PFSK-1 (cell line): ENCODE results near the gene CITED2.

Experiments
- FOXP2 ChIP-seq: optimal IDR thresholded peaks from 2 replicates; pipeline ENCODE3; 2011; ENCODE audit warnings: borderline replicate concordance, control low read depth, inconsistent platforms; ENCODE audit not compliant: insufficient read depth; ENCODE audit errors: extremely low read length, extremely low read depth
- POLR2AphosphoS5 ChIP-seq: IDR thresholded peaks from 2 replicates; pipeline ENCODE4 v1.6.1; 2012; ENCODE audit warnings: low read depth, mild to moderate bottlenecking, control low read depth, low read length, moderate library complexity
- SIN3A ChIP-seq: IDR thresholded peaks from 2 replicates; pipeline ENCODE4 v1.6.1; 2012; ENCODE audit warnings: mild to moderate bottlenecking, low read length, moderate library complexity, borderline replicate concordance; ENCODE audit not compliant: insufficient read depth
- TAF1 ChIP-seq: IDR thresholded peaks from 2 replicates; pipeline ENCODE4 v1.6.1; 2012; ENCODE audit warnings: low read length, control low read depth, borderline replicate concordance; ENCODE audit not compliant: insufficient read depth
- TF ChIP-seq, protein P1 (sequence below), 2 experiments: IDR thresholded peaks; 2 replicates each; pipeline versions ENCODE4 v1.6.1 to v1.8.0; 2011 to 2012; ENCODE audit warnings: low read depth in 2 of 2, low read length in 2 of 2, control low read depth in 1 of 2, inconsistent platforms in 1 of 2, mild to moderate bottlenecking in 1 of 2, moderate library complexity in 1 of 2; ENCODE audit not compliant: insufficient read depth in 1 of 2

Gene CITED2

DNA sequence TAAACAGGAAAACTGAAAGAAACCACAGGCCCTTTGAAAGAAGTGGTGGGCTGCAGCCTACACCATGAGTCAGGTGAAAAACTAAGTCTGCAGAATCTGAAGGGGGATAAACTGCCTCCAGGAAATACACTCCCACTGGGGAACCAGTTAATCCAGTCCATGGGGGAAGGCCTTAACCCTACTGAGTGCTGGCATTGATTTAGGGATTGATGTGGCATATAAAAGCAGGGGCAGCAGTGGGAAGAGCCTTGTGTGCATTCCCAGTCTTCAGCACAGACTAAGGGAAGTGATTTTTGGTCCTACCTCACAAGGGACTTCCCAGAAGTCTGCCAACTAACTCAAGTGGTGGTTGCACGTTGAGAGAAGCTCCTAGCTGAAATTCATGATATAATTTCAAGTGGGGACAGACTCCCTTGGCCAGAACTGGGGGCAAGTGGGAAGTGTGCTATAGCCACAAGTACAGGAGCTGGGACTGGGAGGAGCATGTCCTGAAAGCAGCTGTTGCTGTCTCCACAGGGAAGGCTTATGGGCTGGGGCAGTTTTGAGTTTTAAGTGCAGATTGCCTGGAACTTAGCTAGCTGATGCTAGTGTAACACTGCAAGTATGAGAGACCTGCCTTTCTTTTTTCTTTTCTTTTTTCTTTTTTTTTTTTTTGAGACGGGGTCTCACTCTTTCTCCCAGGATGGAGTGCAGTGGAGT lies 31.2 kb downstream of the CITED2 start:
- no peak for TF ChIP-seq SIN3A
- TF ChIP-seq FOXP2 = no peak
- TF ChIP-seq, protein P1, sequence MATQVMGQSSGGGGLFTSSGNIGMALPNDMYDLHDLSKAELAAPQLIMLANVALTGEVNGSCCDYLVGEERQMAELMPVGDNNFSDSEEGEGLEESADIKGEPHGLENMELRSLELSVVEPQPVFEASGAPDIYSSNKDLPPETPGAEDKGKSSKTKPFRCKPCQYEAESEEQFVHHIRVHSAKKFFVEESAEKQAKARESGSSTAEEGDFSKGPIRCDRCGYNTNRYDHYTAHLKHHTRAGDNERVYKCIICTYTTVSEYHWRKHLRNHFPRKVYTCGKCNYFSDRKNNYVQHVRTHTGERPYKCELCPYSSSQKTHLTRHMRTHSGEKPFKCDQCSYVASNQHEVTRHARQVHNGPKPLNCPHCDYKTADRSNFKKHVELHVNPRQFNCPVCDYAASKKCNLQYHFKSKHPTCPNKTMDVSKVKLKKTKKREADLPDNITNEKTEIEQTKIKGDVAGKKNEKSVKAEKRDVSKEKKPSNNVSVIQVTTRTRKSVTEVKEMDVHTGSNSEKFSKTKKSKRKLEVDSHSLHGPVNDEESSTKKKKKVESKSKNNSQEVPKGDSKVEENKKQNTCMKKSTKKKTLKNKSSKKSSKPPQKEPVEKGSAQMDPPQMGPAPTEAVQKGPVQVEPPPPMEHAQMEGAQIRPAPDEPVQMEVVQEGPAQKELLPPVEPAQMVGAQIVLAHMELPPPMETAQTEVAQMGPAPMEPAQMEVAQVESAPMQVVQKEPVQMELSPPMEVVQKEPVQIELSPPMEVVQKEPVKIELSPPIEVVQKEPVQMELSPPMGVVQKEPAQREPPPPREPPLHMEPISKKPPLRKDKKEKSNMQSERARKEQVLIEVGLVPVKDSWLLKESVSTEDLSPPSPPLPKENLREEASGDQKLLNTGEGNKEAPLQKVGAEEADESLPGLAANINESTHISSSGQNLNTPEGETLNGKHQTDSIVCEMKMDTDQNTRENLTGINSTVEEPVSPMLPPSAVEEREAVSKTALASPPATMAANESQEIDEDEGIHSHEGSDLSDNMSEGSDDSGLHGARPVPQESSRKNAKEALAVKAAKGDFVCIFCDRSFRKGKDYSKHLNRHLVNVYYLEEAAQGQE (IDR thresholded peaks at IDR 0.05; ENCODE audit: insufficient read depth in 1 of 2, low read depth in 2 of 2, low read length in 2 of 2) = no peak
- no peak for TF ChIP-seq POLR2AphosphoS5
- TF ChIP-seq TAF1 = no peak

DNA sequence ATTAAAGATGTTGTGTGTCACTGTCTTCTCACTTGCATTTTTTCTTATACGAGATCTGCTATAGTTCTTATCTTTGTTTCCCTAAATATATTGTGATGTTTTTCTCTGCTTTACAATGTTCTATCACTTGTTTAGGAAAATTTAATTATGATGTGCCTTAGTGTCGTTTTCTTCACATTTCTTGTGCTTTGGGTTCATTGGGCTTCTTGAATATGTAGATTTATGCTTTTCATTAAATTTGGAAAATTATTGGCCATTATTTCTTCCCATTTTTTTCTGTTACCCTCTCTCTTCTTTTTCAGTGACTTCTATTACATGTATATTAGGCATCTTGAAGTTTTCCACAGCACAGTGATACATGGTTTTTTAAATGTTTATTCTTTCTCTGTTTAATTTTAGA lies 33.4 kb downstream of the CITED2 start:
- TF ChIP-seq SIN3A (no peak), FOXP2 (no peak), POLR2AphosphoS5 (no peak)

GRCh38 chr6:139338795-139339194 lies 35.7 kb downstream of the CITED2 start:
- TF ChIP-seq POLR2AphosphoS5 (no peak), SIN3A (no peak), FOXP2 (no peak), TAF1 (no peak)
- TF ChIP-seq, protein P1 (IDR thresholded peaks at IDR 0.05; ENCODE audit: insufficient read depth in 1 of 2, low read depth in 2 of 2, low read length in 2 of 2) = no peak

- TF ChIP-seq POLR2AphosphoS5 (no peak), SIN3A (no peak)
Measured at GRCh38 chr6:139337830-139338229, 36.6 kb downstream of the CITED2 start.

DNA sequence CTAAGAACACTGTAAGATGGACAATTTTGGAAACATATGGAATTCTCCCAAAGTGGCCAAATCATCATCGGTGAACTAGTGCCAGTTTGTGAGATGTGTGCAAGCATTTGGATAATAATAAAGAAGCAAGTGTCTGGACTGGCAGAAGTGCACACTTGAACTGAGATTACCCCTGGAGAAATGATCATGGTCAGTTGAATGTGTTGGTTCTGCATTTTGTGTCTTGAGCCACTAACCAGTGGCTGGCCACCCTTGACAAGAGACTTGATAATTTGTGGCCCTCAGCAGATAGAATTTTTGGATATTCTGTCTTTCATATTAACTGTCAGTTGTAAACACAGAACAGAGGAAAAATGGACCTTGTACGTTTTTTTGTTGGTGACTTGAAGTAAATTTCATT lies 37.4 kb downstream of the CITED2 start:
- TF ChIP-seq, protein P1 (IDR thresholded peaks at IDR 0.05; ENCODE audit: insufficient read depth in 1 of 2, low read depth in 2 of 2, low read length in 2 of 2) = no peak
- TF ChIP-seq POLR2AphosphoS5 (no peak), SIN3A (no peak), FOXP2 (no peak), TAF1 (no peak)

DNA sequence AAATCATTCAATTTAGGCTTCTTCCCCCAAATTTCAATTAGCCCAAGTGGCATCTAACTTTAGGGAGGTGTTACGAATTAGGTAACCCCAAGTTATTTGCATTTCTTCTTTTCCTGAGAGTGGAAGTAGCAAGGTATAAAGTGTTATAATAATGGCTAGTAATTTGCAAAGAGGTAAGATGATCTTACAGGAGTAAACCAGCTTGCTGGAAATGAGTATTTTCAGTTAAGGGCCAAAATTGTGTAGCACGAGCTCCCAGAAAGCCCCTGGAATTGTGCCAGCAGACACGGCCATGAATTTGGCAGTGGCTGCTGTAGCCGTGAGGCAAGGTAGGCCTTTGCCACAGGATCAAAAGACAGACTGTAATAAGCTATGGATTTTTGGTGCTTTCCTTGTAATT lies 38.0 kb downstream of the CITED2 start:
- no peak for TF ChIP-seq TAF1
- no peak for TF ChIP-seq POLR2AphosphoS5
- TF ChIP-seq, protein P1 (IDR thresholded peaks at IDR 0.05; ENCODE audit: insufficient read depth in 1 of 2, low read depth in 2 of 2, low read length in 2 of 2) = no peak
- TF ChIP-seq FOXP2 = no peak
- no peak for TF ChIP-seq SIN3A
